Fibroblast of mammary gland (primary cell): ENCODE measurements around the gene PALS2.

Experiments used
- DNase-seq: peaks from one replicate; pipeline ENCODE4 v3.0.0-alpha.2; 2010; ENCODE audit warnings: low read depth
- H3K4me3 ChIP-seq: 2 replicates; pipeline ENCODE4 v1.5.1; 2011; ENCODE audit warnings: low read depth, mild to moderate bottlenecking, low read length, moderate library complexity; ENCODE audit not compliant: control insufficient read depth
- CTCF ChIP-seq: conservative IDR thresholded peaks from 2 replicates; pipeline ENCODE4 v1.5.1; 2011; ENCODE audit warnings: low read depth, low read length, inconsistent platforms; ENCODE audit not compliant: control insufficient read depth, insufficient read depth

PALS2 gene

GRCh38 chr7:24602860-24603456 is 29.7 kb downstream of the PALS2 start:
- DNase-seq = no peak
- no peak for TF ChIP-seq CTCF

GRCh38 chr7:24604630-24605029 is 31.4 kb downstream of the PALS2 start:
- DNase-seq = no peak
- TF ChIP-seq CTCF = no peak
- H3K4me3 ChIP-seq = no peak overlapping the region

More at GRCh38 chr7:24602860-24603456, 29.7 kb downstream of the PALS2 start:
- no peak overlapping the region for H3K4me3 ChIP-seq

- H3K4me3 ChIP-seq = no peak overlapping the region
- no peak for TF ChIP-seq CTCF
- no peak for DNase-seq
Observed at GRCh38 chr7:24608504-24608903, 35.3 kb downstream of the PALS2 start.

- no peak for TF ChIP-seq CTCF
- H3K4me3 ChIP-seq = no peak overlapping the region
- no peak for DNase-seq
Observed at GRCh38 chr7:24609059-24609458, 35.8 kb downstream of the PALS2 start.

GRCh38 chr7:24609570-24609969 is 36.3 kb downstream of the PALS2 start:
- no peak overlapping the region for H3K4me3 ChIP-seq
- DNase-seq = no peak
- no peak for TF ChIP-seq CTCF

GRCh38 chr7:24611130-24611529 is 37.9 kb downstream of the PALS2 start:
- DNase-seq = no peak
- no peak for TF ChIP-seq CTCF

More at GRCh38 chr7:24611130-24611529, 37.9 kb downstream of the PALS2 start:
- H3K4me3 ChIP-seq = no peak overlapping the region
